Peyer's patch (tissue), 4 donors: Measurements from ENCODE around the gene MIS12.

Source experiments
- CTCF ChIP-seq, 6 experiments: fragments of 450-650 bp in 4 of 6; fragments of 200-600 bp in 2 of 6; sonication (generic) in 1 of 6; IDR thresholded peaks; one replicate each; pipeline ENCODE4 v1.5.1; 2017 to 2019; ENCODE audit warnings: antibody characterized with exemption in 6 of 6, mild to moderate bottlenecking in 3 of 6, moderate library complexity in 1 of 6
- POLR2A ChIP-seq, 2 donors: fragments of 450-650 bp; IDR thresholded peaks; one replicate each; pipeline ENCODE4 v1.5.1; 2017; ENCODE audit warnings: antibody characterized with exemption in 2 of 2, mild to moderate bottlenecking in 2 of 2, moderate library complexity in 2 of 2

GRCh38 chr17:5539286-5539685 is 52.9 kb downstream of the MIS12 start:
- TF ChIP-seq CTCF (IDR thresholded peaks at IDR 0.05) (no peak), POLR2A (IDR thresholded peaks at IDR 0.05) (no peak)
